Mesenchymal stem cell (in vitro differentiated cells and primary cell): ENCODE measurements around the gene SNF8.
A peak's percentile ranks its signal among the peaks of the same experiment; 100 is the strongest.
"Not testable (repeated sequence)": the region's sequence is repeated elsewhere in the genome, so short reads cannot be mapped to it uniquely, and the experiment has no call there.

Experiments used
- DNase-seq: peaks from one replicate; pipeline ENCODE4 v3.0.0-alpha.2; 2013
- H2AFZ ChIP-seq: one replicate; pipeline ENCODE4 v1.6.1; 2013; ENCODE audit warnings: low read depth, mild to moderate bottlenecking, control low read depth, inconsistent platforms, low read length, moderate library complexity
- H2AK5ac ChIP-seq: 2 replicates; pipeline ENCODE4 v1.6.1; 2013; ENCODE audit warnings: low read length, moderate library complexity, mild to moderate bottlenecking, inconsistent platforms; ENCODE audit not compliant: severe bottlenecking
- H2BK120ac ChIP-seq: one replicate; pipeline ENCODE4 v1.6.1; 2013; ENCODE audit warnings: low read depth, mild to moderate bottlenecking, inconsistent platforms, low read length, moderate library complexity
- H2BK12ac ChIP-seq, 2 experiments: one replicate each; pipeline ENCODE4 v1.6.1; 2013; ENCODE audit warnings: inconsistent platforms in 2 of 2, low read length in 2 of 2, mild to moderate bottlenecking in 2 of 2, moderate library complexity in 2 of 2, control low read depth in 1 of 2
- H2BK15ac ChIP-seq: one replicate; pipeline ENCODE4 v1.6.1; 2013; ENCODE audit warnings: mild to moderate bottlenecking, low read depth, inconsistent platforms; ENCODE audit not compliant: poor library complexity, severe bottlenecking
- H2BK5ac ChIP-seq: 2 replicates; pipeline ENCODE4 v1.6.1; 2013; ENCODE audit warnings: low read depth, mild to moderate bottlenecking, low read length, control low read depth, inconsistent platforms; ENCODE audit not compliant: poor library complexity, severe bottlenecking
- H3K14ac ChIP-seq, 2 experiments: one replicate each; pipeline ENCODE4 v1.6.1; 2013; ENCODE audit warnings: inconsistent platforms in 2 of 2, low read length in 2 of 2, control low read depth in 1 of 2, mild to moderate bottlenecking in 1 of 2, moderate library complexity in 1 of 2
- H3K18ac ChIP-seq, 2 experiments: one replicate each; pipeline ENCODE4 v1.6.1; 2013; ENCODE audit warnings: inconsistent platforms in 2 of 2, low read length in 2 of 2, control low read depth in 1 of 2, low read depth in 1 of 2, mild to moderate bottlenecking in 1 of 2
- H3K23ac ChIP-seq, 2 experiments: one replicate each; pipeline ENCODE4 v1.6.1; 2013; ENCODE audit warnings: inconsistent platforms in 2 of 2, low read length in 2 of 2, mild to moderate bottlenecking in 2 of 2, moderate library complexity in 2 of 2, control low read depth in 1 of 2
- H3K27ac ChIP-seq: 2 replicates; pipeline ENCODE4 v1.5.1; 2013; ENCODE audit warnings: mild to moderate bottlenecking, moderate library complexity, low read length, control low read depth, inconsistent platforms; ENCODE audit not compliant: poor library complexity, severe bottlenecking
- H3K27me3 ChIP-seq, 2 experiments: 2 replicates each; pipeline versions ENCODE4 v1.6.1 to v1.7.0; 2013; ENCODE audit warnings: low read length in 2 of 2, mild to moderate bottlenecking in 2 of 2, moderate library complexity in 2 of 2, control low read depth in 1 of 2, inconsistent platforms in 1 of 2; ENCODE audit not compliant: control insufficient read depth in 1 of 2, insufficient read depth in 1 of 2
- H3K36me3 ChIP-seq, 2 experiments: 2 replicates each; pipeline versions ENCODE4 v1.6.1 to v1.7.0; 2013; ENCODE audit warnings: low read length in 2 of 2, control low read depth in 1 of 2, inconsistent platforms in 1 of 2, low read depth in 1 of 2, mild to moderate bottlenecking in 1 of 2; ENCODE audit not compliant: insufficient read depth in 2 of 2, control insufficient read depth in 1 of 2
- H3K4ac ChIP-seq, 2 experiments: one replicate each; pipeline ENCODE4 v1.6.1; 2013; ENCODE audit warnings: inconsistent platforms in 2 of 2, low read length in 2 of 2, mild to moderate bottlenecking in 2 of 2, moderate library complexity in 2 of 2, control low read depth in 1 of 2, low read depth in 1 of 2
- H3K4me1 ChIP-seq: 2 replicates; pipeline ENCODE4 v1.6.1; 2013; ENCODE audit warnings: low read depth, low read length, control low read depth; ENCODE audit not compliant: control insufficient read depth, insufficient read depth
- H3K4me2 ChIP-seq: 2 replicates; pipeline ENCODE4 v1.6.1; 2013; ENCODE audit warnings: low read length, mild to moderate bottlenecking, inconsistent platforms; ENCODE audit not compliant: poor library complexity, severe bottlenecking
- H3K4me3 ChIP-seq, 2 experiments: 2 replicates each; pipeline versions ENCODE4 v1.5.1 to v1.7.0; 2013; ENCODE audit warnings: low read length in 2 of 2, mild to moderate bottlenecking in 2 of 2, control low read depth in 1 of 2, low read depth in 1 of 2; ENCODE audit not compliant: insufficient read depth in 1 of 2
- H3K79me1 ChIP-seq: replicated peaks from 2 replicates; pipeline ENCODE4 v1.6.1; 2013; ENCODE audit warnings: mild to moderate bottlenecking, control low read depth, low read length, inconsistent platforms; ENCODE audit not compliant: poor library complexity, severe bottlenecking
- H3K9ac ChIP-seq: 2 replicates; pipeline ENCODE4 v1.7.0; 2013; ENCODE audit warnings: mild to moderate bottlenecking, low read length, moderate library complexity
- H3K9me3 ChIP-seq: 2 replicates; pipeline ENCODE4 v1.7.0; 2013; ENCODE audit warnings: mild to moderate bottlenecking, low read length; ENCODE audit not compliant: control insufficient read depth
- H4K8ac ChIP-seq: one replicate; pipeline ENCODE4 v1.6.1; 2013; ENCODE audit warnings: inconsistent platforms, mild to moderate bottlenecking, low read length, moderate library complexity
- H4K91ac ChIP-seq: one replicate; pipeline ENCODE4 v1.6.1; 2013; ENCODE audit warnings: mild to moderate bottlenecking, low read length, inconsistent platforms
- WGBS: methylation state at CpG from one replicate; pipeline ENCODE4 v1.1.7; 2013; ENCODE audit warnings: mixed read lengths; 5-methylcytosine and 5-hydroxymethylcytosine counted together

Gene SNF8

GRCh38 chr17:48951572-48951971 lies 6.9 kb upstream of the SNF8 start:
- whole genome bisulfite sequencing, result 98% methylated on average over 5 of the region's 5 CpGs
- Histone ChIP-seq H3K9ac (no peak overlapping the region), H2AK5ac (no peak overlapping the region)

GRCh38 chr17:48945261-48945651 lies 614 bp upstream of the SNF8 start:
- not testable (repeated sequence) for H2BK12ac ChIP-seq, H3K18ac ChIP-seq, H2AK5ac ChIP-seq, H3K4me2 ChIP-seq, H2BK120ac ChIP-seq, H3K27me3 ChIP-seq, H3K79me1 ChIP-seq, DNase-seq, H2BK5ac ChIP-seq, H3K23ac ChIP-seq, H2AFZ ChIP-seq, H3K9me3 ChIP-seq, H3K14ac ChIP-seq, H3K27ac ChIP-seq, H2BK15ac ChIP-seq
- Histone ChIP-seq H3K9ac (peak overlapping the region; percentile 99), H4K8ac (peak overlapping the region; percentile 100), H4K91ac (peak overlapping the region; percentile 39), H3K4me3 (peak overlapping the region in 1 of 2 experiments; percentile 99), H3K4ac (peak overlapping the region in 1 of 2 experiments; percentile 90), H3K36me3 (peaks cover 12 to 21% of the 10 kb centered on the region in 2 experiments), H3K4me1 (peaks cover 17% of the 10 kb centered on the region)
- 98% methylated on average over 14 of the region's 16 CpGs for WGBS

More at GRCh38 chr17:48951572-48951971, 6.9 kb upstream of the SNF8 start:
- H2BK5ac ChIP-seq, result no peak overlapping the region
- no peaks in the 10 kb centered on the region for H3K36me3 ChIP-seq
- no peak overlapping the region for H3K14ac ChIP-seq
- H4K8ac ChIP-seq, result no peak overlapping the region
- H3K27ac ChIP-seq, result no peak overlapping the region
- H3K9me3 ChIP-seq, result no peaks in the 10 kb centered on the region
- H3K23ac ChIP-seq, result no peak overlapping the region
- H2BK120ac ChIP-seq, result no peak overlapping the region
- H3K4me3 ChIP-seq, result no peak overlapping the region
- H2AFZ ChIP-seq, result no peak overlapping the region
- H3K79me1 ChIP-seq, result no peaks in the 10 kb centered on the region
- H2BK12ac ChIP-seq, result no peak overlapping the region
- H3K4me1 ChIP-seq, result no peaks in the 10 kb centered on the region
- no peak overlapping the region for H2BK15ac ChIP-seq
- no peak overlapping the region for H3K18ac ChIP-seq
- no peak overlapping the region for H3K4ac ChIP-seq
- H3K27me3 ChIP-seq, result no peaks in the 10 kb centered on the region
- H4K91ac ChIP-seq, result no peak overlapping the region
- H3K4me2 ChIP-seq, result no peak overlapping the region
- no peak for DNase-seq

- peaks cover 57 to 91% of the 10 kb centered on the region in 2 experiments for H3K36me3 ChIP-seq
- no peak overlapping the region for H2BK120ac ChIP-seq
These were observed 11.6 kb downstream of the SNF8 start for GRCh38 chr17:48933035-48933434.

GRCh38 chr17:48930435-48930873 lies 14.2 kb downstream of the SNF8 start:
- peaks cover 67 to 96% of the 10 kb centered on the region in 2 experiments for H3K36me3 ChIP-seq
- no peak overlapping the region for H2BK5ac ChIP-seq
- H2BK120ac ChIP-seq, result no peak overlapping the region
- H2AK5ac ChIP-seq, result no peak overlapping the region
- H3K4ac ChIP-seq, result no peak overlapping the region
- H3K23ac ChIP-seq, result no peak overlapping the region
- H3K9ac ChIP-seq, result peak overlapping the region; percentile 21
- H3K27ac ChIP-seq, result peak overlapping the region; percentile 13
- no peak for DNase-seq
- H3K4me3 ChIP-seq, result no peak overlapping the region
- H3K18ac ChIP-seq, result no peak overlapping the region
- H3K4me2 ChIP-seq, result no peak overlapping the region
- no peak overlapping the region for H2BK15ac ChIP-seq
- no peak overlapping the region for H2BK12ac ChIP-seq
- H3K9me3 ChIP-seq, result no peaks in the 10 kb centered on the region
- H3K14ac ChIP-seq, result no peak overlapping the region
- WGBS, result 94% methylated on average over 2 of the region's 3 CpGs
- no peak overlapping the region for H2AFZ ChIP-seq
- H3K4me1 ChIP-seq, result peaks cover 4% of the 10 kb centered on the region
- no peaks in the 10 kb centered on the region for H3K27me3 ChIP-seq
- no peak overlapping the region for H4K91ac ChIP-seq
- H4K8ac ChIP-seq, result no peak overlapping the region
- H3K79me1 ChIP-seq, result peaks cover 12% of the 10 kb centered on the region

More at GRCh38 chr17:48933035-48933434, 11.6 kb downstream of the SNF8 start:
- Histone ChIP-seq H3K23ac (no peak overlapping the region), H3K9me3 (no peaks in the 10 kb centered on the region), H3K4me2 (no peak overlapping the region), H2AK5ac (no peak overlapping the region), H2BK15ac (no peak overlapping the region), H3K4me3 (no peak overlapping the region), H4K8ac (no peak overlapping the region), H3K14ac (no peak overlapping the region), H3K4me1 (peaks cover 4% of the 10 kb centered on the region), H2BK5ac (no peak overlapping the region), H2AFZ (no peak overlapping the region), H2BK12ac (no peak overlapping the region), H3K9ac (no peak overlapping the region), H3K27ac (no peak overlapping the region), H3K79me1 (peaks cover 3% of the 10 kb centered on the region), H4K91ac (no peak overlapping the region), H3K4ac (no peak overlapping the region), H3K27me3 (no peaks in the 10 kb centered on the region), H3K18ac (no peak overlapping the region)
- no peak for DNase-seq
- WGBS, result 93% methylated on average over 6 of the region's 6 CpGs
